Uterus (tissue), 4 donors: ENCODE data around the gene SVOP. TPM values are rescaled to one million over a fixed set of nuclear protein-coding genes. Genes with fewer than 3 reads are reported as not detected.
"Not testable (repeated sequence)": the region's sequence is repeated elsewhere in the genome, so short reads cannot be mapped to it uniquely, and the experiment has no call there.

Source experiments
- DNase-seq, 2 donors: peaks; one replicate each; pipeline ENCODE4 v3.0.0-alpha.2; 2019 to 2020
- H3K27ac ChIP-seq, 2 donors: fragments of 200-600 bp; sonication (generic); 1 replicate in 1 of 2; 2 replicates in 1 of 2; pipeline ENCODE4 v1.5.1; 2016 to 2018
- H3K27me3 ChIP-seq, 2 donors: fragments of 200-600 bp; sonication (generic); one replicate each; pipeline ENCODE4 v1.5.1; 2018 to 2019; ENCODE audit warnings: control low read depth in 1 of 2
- H3K36me3 ChIP-seq, 2 donors: fragments of 200-600 bp; sonication (generic); one replicate each; pipeline ENCODE4 v1.5.1; 2019; ENCODE audit warnings: control low read depth in 1 of 2
- H3K4me1 ChIP-seq, 2 donors: fragments of 200-600 bp; sonication (generic); one replicate each; pipeline ENCODE4 v1.5.1; 2018 to 2019; ENCODE audit warnings: control low read depth in 1 of 2
- H3K4me3 ChIP-seq, 2 donors: fragments of 200-600 bp; sonication (generic); 1 replicate in 1 of 2; 2 replicates in 1 of 2; pipeline ENCODE4 v1.5.1; 2018 to 2019; ENCODE audit warnings: mild to moderate bottlenecking in 1 of 2
- H3K9me3 ChIP-seq, 2 donors: fragments of 200-600 bp; sonication (generic); one replicate each; pipeline ENCODE4 v1.5.1; 2019; ENCODE audit warnings: control low read depth in 1 of 2
- CTCF ChIP-seq, 4 experiments: fragments of 200-600 bp in 2 of 4; fragments of 450-650 bp in 2 of 4; sonication (generic) in 2 of 4; IDR thresholded peaks; one replicate each; pipeline ENCODE4 v1.5.1; 2016 to 2019; ENCODE audit warnings: antibody characterized with exemption in 4 of 4, mild to moderate bottlenecking in 2 of 4, moderate library complexity in 1 of 4
- POLR2A ChIP-seq, 2 donors: fragments of 450-650 bp; IDR thresholded peaks; one replicate each; pipeline ENCODE4 v1.6.1; 2016; ENCODE audit warnings: antibody characterized with exemption in 2 of 2, mild to moderate bottlenecking in 1 of 2, moderate library complexity in 1 of 2
- intact Hi-C: fragments of 100-400 bp; cut with DNase I; formaldehyde crosslinking; loops from one replicate; pipeline ENCODE4 v1.15.1; 2023; ENCODE audit warnings: low total_unique reads
- total RNA-seq, 4 donors: library from RNA; depleted of rRNA in 3 of 4; stranded (reverse); fragments of >200 nt in 3 of 4; gene quantifications; one replicate each; pipeline versions ENCODE4 v1.1.0 to v1.2.4, GENCODE V29; 2014 to 2023
- donor health status: DM: yes; HTN: yes; CAD: no.

SVOP gene
- total RNA-seq, 4 donors from 2014 or later, result 0.14 TPM; not detected in 3

GRCh38 chr12:108862588-108862959 lies 158.3 kb downstream of the SVOP start:
- Histone ChIP-seq H3K4me1 (peaks cover 0 to 6% of the 10 kb centered on the region in 2 donors), H3K4me3 (no peak overlapping the region), H3K27ac (no peak overlapping the region), H3K27me3 (no peaks in the 10 kb centered on the region), H3K9me3 (no peaks in the 10 kb centered on the region), H3K36me3 (no peaks in the 10 kb centered on the region)
- intact Hi-C loops, result no loop called here
- TF ChIP-seq POLR2A (IDR thresholded peaks at IDR 0.05), result no peak
- no peak for TF ChIP-seq CTCF (IDR thresholded peaks at IDR 0.05)
- no peak for DNase-seq

GRCh38 chr12:108861878-108862587 lies 158.8 kb downstream of the SVOP start:
- DNase-seq, result no peak
- intact Hi-C loops, result no loop called here

GRCh38 chr12:108860443-108860842 lies 160.4 kb downstream of the SVOP start:
- DNase-seq, result no peak
- intact Hi-C loops, result no loop called here
- H3K4me3 ChIP-seq, result no peak overlapping the region
- H3K27ac ChIP-seq, result no peak overlapping the region
- peaks cover 6% of the 10 kb centered on the region in 2 donors for H3K4me1 ChIP-seq
- no peaks in the 10 kb centered on the region for H3K9me3 ChIP-seq
- TF ChIP-seq POLR2A (IDR thresholded peaks at IDR 0.05), result no peak
- no peak for TF ChIP-seq CTCF (IDR thresholded peaks at IDR 0.05)
- H3K36me3 ChIP-seq, result no peaks in the 10 kb centered on the region
- no peaks in the 10 kb centered on the region for H3K27me3 ChIP-seq

More at GRCh38 chr12:108861878-108862587, 158.8 kb downstream of the SVOP start:
- H3K9me3 ChIP-seq, result no peaks in the 10 kb centered on the region
- TF ChIP-seq POLR2A (IDR thresholded peaks at IDR 0.05) (no peak), CTCF (IDR thresholded peaks at IDR 0.05) (no peak)
- no peaks in the 10 kb centered on the region for H3K36me3 ChIP-seq
- no peak overlapping the region for H3K4me3 ChIP-seq
- H3K27me3 ChIP-seq, result no peaks in the 10 kb centered on the region
- H3K27ac ChIP-seq, result no peak overlapping the region
- peaks cover 0 to 6% of the 10 kb centered on the region in 2 donors for H3K4me1 ChIP-seq

- H3K27me3 ChIP-seq, result no peaks in the 10 kb centered on the region
- no peak for TF ChIP-seq POLR2A (IDR thresholded peaks at IDR 0.05)
- no peak for TF ChIP-seq CTCF (IDR thresholded peaks at IDR 0.05)
- no peak overlapping the region for H3K27ac ChIP-seq
- no peak overlapping the region for H3K4me3 ChIP-seq
- intact Hi-C loops, result no loop called here
- no peak for DNase-seq
- H3K9me3 ChIP-seq, result no peaks in the 10 kb centered on the region
- no peaks in the 10 kb centered on the region for H3K36me3 ChIP-seq
- peaks cover 6% of the 10 kb centered on the region in 2 donors for H3K4me1 ChIP-seq
These were observed 161.0 kb downstream of the SVOP start for GRCh38 chr12:108859923-108860291.

- H3K4me1 ChIP-seq, intact Hi-C loops, H3K36me3 ChIP-seq, H3K27me3 ChIP-seq, DNase-seq, H3K9me3 ChIP-seq: not testable (repeated sequence)
- Histone ChIP-seq H3K4me3 (peak overlapping the region in 1 of 2 donors; percentile 77), H3K27ac (peak overlapping the region; percentile 88 to 96)
These were observed 161.5 kb downstream of the SVOP start for GRCh38 chr12:108859141-108859922.
